ENCODE data around the gene PALLD.

The PALLD gene

DNA sequence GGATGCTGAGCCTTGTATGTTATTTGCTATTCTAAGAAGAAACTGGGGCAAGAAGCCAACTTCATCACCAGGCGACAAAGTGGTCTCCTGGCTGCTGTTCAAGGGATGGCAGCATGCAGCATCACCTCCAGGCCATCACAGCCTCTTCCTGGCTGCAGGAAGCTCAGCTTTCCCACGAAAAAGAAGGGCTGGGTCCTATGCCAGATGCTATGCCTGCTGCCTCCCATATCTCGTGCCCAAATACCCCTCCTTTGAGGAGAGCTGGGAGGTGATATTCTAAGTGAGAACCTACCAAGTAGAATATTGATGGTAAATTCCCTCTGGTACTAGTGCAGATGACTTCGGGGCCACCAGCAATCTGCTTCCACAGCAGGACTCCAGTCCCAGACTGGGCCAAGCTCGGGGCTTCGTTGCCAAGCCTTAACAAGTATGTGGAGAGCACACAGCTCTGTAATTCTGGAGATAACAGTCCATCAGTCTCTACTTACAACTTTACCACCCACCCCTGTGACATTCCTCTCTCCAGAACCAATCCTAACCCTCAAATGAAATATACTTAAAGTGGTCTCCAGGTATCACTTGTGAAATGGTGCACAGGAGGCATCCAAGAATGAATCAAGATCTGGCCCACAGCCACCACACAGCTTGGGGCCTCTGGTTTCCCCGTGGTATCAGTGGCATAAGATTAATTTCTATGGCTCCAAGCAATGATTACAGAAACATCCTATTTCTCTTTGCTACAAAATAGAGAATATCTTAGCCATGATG lies 149.3 kb downstream of the PALLD start:
- no peak for DNase-seq (ENCODE audit: low read depth, low spot score)

DNA sequence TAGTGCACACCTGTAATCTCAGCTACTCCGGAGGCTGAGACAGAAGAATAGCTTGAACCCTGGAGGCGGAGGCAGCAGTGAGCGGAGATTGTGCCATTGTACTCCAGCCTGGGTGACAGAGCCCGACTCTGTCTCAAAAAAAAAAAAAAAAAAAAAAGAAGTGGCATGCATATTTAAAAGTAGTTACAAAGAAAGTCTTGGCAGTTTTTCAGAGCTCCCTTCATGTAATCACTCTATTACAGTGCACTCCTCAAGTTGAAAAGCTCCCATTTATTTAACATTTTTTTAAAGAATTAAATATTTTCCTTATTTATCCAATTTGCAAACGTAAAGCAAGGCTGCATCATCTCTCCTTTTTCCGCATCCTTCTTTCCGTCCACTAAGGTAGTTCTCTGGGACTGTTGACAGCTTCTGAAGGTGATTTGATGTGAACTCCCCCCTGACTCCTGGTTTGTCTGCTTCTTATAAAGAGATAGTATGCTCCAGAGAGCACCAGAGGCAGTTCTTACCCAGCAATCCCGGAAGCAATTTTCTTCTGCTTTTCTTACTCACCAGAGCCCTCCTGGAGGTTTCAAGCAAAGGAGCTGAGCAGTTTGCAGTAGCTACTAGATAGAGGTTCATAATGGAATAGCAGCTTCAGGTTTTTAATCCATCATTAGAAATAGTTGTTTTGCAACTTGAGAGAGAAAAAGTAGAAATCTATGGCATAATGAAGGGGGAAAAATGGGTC lies 151.0 kb downstream of the PALLD start:
- no peak for DNase-seq (ENCODE audit: low read depth, low spot score)

DNA sequence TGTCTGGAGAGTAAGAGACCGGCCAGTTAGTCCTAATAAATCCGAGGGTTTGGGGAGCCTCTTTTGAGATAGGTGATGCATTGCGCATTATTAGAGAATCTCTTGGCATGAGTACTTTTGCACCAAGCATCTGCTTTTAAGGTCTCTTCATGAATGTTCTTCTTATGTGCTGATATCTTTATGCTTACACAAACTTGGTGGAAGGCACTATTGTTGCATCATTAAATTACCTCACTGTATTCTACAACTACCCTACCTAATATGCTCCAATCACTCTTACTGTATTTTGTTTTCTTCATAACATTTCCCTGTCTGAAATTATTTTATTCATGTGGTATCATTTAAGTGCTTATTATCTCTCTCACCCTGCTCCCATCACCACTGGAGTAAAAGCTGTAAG lies 151.6 kb downstream of the PALLD start:
- no peak for DNase-seq (ENCODE audit: low read depth, low spot score)

DNA sequence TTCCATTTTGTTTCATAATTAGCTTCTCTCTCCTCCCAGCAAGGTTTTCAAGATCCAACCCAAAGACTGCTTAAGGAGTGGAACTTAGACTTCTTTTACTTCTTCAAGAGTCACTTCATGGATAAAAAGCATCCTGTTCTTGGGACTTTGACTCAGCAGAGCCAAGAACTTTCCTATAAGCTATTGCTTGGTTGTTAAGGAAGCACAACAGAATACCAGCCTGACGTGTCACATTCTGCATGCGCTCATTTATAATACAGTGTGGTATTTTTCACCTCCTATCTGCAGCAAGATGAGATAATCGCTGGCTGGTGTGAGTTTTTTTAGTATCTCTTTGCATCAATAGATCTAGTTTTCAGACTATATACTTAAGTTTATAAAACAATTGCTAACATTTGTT lies 152.1 kb downstream of the PALLD start:
- DNase-seq (ENCODE audit: low read depth, low spot score), result no peak

DNA sequence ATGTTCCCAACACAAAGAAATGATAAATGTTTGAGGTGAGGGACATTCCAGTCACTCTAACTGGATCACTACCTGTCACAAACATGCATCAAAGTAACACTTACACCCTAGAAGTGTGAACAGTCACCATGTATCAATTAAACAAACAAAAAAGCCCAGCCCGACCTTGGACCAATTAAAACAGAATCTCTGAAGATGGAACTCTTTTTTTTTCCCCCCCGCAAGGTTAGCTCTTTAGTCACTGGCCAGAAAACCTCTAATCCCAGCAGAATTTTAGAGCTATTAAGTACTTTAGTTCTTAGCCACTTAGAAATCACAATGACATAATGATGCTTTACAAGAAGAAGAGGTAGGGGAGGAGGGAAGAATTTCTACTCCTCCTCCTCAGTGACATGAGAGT lies 154.5 kb downstream of the PALLD start:
- DNase-seq (ENCODE audit: low read depth, low spot score), result no peak

- DNase-seq (ENCODE audit: low read depth, low spot score), result no peak
Measured at GRCh38 chr4:168651864-168652263, 155.0 kb downstream of the PALLD start.

- DNase-seq (ENCODE audit: low read depth, low spot score), result no peak
Measured at GRCh38 chr4:168652755-168653154, 155.9 kb downstream of the PALLD start.

DNA sequence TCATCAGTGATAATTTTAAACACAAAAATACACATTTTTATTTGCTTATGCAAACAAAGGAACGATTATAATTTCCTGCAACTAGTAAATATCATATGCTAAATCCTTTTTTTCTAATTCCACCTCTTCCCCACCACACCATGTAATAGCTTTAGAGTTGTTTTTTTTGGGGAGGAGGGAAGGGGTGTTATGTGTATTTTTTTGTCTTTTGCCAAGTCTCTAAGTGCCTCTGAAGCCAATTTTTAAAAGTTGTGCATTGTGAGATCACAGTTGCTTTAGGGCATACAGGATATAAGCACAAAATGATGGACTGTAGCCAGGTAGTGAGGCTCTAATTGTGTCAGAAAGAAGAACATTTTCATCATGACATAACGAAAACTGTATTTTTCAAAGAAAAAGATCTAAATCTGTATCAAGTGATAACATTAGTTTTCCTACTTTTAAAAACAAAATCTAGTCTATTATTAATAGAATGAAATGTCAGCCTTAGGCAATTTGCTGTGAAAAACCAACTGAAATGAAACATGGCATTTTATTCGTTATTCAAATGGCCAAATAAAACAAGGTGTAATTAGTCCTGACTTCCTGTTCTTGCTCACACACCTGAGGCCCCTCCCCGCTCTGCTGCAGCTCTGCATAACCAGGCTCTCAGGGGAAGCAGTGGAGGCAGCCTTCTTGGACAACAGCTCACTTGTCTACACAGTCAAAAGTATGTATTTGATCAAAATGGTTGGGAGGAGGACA lies 157.4 kb downstream of the PALLD start:
- no peak for DNase-seq (ENCODE audit: low read depth, low spot score)

DNA sequence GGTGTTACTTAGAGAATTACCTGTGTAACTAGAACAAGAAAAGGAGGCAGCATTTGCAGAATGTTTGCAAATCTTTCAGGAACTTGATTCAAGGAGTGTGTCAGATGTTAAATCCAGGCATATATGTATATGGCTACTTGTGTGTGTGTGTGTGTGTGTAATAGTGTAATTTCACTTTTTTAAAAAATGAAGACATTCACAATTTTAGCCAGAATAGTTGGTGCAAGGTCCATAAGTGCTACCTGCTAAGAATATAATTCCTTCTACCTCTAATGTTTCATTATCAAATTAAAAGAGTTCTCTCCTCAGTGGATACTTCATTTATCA lies 158.0 kb downstream of the PALLD start:
- DNase-seq (ENCODE audit: low read depth, low spot score), result no peak

GRCh38 chr4:168655182-168655581 lies 158.3 kb downstream of the PALLD start:
- DNase-seq (ENCODE audit: low read depth, low spot score), result no peak

DNA sequence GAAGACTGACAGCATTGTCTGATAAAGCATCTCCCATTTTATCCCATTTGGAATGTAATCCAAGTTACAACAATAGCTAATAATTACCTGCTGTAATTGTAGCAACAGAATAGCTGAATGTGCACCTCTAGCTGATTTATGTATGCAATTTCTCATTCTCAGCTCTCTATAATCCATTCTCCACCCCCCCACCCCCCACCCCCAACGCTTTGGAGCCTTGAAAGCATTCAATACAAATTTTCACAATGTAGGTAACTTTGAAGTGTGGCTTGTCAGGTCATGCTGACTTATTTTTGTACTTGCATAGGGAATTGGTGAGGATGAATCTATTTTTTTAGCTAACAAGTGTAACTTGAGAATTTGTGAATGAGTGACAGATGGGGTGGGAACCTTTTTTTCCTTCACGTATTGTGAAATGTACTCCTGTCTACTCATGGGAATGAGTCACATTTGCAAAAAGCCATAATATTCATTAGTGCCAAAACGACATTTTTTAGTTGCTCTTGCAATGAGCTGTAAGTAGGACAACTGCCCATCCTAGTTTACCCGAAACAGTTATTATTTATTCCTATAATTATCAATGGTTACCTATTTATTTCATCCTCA lies 159.3 kb downstream of the PALLD start:
- no peak for DNase-seq (ENCODE audit: low read depth, low spot score)

DNA sequence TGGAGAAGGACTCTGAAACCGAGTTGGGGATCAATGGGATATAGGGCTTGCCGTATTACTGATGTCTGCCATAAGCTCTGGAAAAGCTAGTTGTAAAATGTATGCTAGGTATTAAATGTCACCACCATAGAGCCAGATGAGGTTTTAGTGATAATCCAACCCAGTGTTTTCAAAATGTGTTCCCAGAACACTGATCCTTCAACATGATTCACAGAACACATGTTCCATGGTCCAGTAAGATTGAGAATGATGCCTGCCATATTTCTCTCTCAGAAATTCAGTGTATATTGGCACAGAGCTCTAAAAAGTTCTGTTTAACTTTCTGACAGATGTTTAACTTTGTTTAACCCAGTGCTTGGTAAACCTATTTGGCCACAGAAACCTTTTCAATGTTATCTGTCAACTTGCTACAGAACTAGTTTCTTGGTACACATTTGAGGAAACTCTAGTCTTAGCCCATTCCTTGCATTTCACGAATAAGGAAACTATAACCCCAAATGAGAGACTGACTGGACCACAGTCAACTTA lies 160.2 kb downstream of the PALLD start:
- DNase-seq (ENCODE audit: low read depth, low spot score), result no peak

GRCh38 chr4:168658751-168659150 lies 161.9 kb downstream of the PALLD start:
- DNase-seq (ENCODE audit: low read depth, low spot score), result no peak

DNA sequence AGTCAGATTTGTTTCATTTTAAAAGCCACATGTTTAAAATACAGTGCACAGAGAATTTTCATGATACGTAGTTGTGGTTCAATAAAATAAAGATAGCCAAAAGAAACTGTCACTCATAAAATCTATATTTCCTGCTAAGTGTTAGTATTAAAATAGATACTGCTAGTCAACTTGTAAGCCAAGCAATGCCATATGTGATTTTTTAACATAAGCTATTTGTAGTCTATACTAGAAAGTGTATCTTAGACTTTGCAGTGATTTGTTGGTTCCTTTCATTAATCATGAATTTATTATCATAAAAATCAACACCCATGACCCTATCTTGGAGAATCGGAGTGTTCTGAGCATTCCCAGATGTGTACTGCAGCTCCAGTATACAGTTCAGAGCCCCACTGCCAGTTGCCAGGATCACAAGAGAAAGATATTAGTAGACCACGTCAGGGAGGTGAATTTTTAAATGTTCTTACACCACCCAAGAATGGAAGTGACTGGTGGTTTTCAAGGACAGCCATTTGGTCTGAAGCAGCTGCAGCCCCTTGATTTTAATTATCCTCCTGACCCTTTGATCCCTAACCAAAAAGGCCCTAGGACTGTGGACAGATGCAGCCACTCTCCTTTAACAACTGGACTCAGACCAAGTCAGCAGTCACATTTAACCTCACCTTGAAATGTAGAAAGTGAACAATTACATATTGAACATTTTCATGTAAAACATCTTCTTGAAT lies 163.1 kb downstream of the PALLD start:
- no peak for DNase-seq (ENCODE audit: low read depth, low spot score)

DNA sequence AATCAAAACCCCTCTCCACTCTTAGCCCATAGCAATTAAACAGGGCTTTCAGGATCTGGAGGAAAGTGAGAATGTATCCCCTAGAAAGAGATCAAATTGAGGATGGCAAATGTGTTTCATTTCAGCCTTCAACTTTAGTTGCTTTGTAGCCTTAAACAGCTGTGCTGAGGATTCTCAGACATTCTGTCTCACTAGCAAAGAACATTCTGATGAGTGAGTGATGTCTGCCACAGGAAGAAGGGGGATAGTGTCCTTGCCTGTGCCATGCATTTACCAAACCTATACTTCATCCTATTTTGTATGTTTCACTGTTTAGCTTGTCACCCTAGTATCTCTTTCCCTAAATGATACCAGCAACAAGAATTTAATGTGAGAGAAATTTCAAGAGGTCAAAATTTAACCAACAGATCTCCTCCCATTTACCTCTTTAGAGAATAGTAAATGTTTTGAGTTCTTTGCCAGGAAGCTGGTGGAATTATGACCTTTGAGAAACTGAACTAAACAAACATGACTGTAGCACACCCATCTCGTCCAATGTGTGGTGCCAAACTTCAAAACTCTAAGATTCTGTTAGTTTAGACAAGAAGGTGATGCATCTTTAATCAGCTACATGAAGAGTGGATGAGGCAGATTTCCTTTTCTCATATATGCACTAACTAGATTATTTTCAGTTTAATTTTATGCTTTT lies 165.6 kb downstream of the PALLD start:
- DNase-seq (ENCODE audit: low read depth, low spot score), result no peak

GRCh38 chr4:168664242-168664891 lies 167.5 kb downstream of the PALLD start:
- no peak for DNase-seq (ENCODE audit: low read depth, low spot score)

DNA sequence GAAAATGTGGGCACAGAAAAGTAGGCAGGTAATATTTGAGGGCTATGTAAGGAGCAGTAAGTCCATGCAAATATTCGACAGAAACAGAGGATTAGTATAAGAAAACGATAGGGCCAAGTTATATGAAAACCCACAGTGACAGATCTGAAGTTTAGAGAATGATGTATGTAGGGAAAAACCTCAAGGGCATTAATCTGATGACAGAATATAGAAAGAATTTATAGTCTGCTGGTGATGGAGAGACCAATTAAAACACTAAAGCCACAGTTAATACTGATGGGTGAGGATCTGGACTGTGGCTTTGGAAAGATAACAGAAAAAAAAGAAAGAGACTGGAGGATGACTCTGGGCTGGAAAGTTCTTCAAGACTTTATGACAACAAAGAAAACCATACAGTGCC lies 169.7 kb downstream of the PALLD start:
- no peak for DNase-seq (ENCODE audit: low read depth, low spot score)

GRCh38 chr4:168667376-168667775 lies 170.5 kb downstream of the PALLD start:
- DNase-seq (ENCODE audit: low read depth, low spot score), result no peak

DNA sequence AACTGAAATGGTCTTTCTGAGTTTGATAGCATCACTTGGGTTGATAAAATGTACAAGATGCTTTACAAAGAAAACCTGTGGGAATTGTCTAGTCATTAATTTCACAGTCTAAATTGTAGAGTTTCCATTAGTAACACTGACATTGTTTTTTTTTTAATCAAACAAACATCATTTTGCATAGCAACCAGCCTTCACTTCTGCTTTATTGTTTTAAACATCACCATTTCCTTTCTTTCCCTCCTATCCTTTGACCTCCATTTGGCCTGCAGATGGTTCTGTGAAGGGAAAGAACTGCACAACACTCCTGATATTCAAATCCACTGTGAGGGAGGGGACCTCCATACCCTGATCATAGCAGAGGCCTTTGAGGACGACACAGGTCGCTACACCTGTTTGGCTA lies 171.1 kb downstream of the PALLD start:
- no peak for DNase-seq (ENCODE audit: low read depth, low spot score)

- DNase-seq (ENCODE audit: low read depth, low spot score), result no peak
Measured at GRCh38 chr4:168673476-168673875, 176.6 kb downstream of the PALLD start.

All from activated naive CD8-positive, alpha-beta T cell treated with anti-CD3 and anti-CD28 coated beads, Interleukin-2, amount 50 U/mL, for 16 hours (primary cell).